Measurements from ENCODE around the gene PAX6. TPM values are rescaled to one million over a fixed set of nuclear protein-coding genes. Genes with fewer than 3 reads are reported as not detected.

Gene PAX6
- total RNA-seq, 2 donors from 2014 or later: 0.68 TPM; not detected in 1

DNA sequence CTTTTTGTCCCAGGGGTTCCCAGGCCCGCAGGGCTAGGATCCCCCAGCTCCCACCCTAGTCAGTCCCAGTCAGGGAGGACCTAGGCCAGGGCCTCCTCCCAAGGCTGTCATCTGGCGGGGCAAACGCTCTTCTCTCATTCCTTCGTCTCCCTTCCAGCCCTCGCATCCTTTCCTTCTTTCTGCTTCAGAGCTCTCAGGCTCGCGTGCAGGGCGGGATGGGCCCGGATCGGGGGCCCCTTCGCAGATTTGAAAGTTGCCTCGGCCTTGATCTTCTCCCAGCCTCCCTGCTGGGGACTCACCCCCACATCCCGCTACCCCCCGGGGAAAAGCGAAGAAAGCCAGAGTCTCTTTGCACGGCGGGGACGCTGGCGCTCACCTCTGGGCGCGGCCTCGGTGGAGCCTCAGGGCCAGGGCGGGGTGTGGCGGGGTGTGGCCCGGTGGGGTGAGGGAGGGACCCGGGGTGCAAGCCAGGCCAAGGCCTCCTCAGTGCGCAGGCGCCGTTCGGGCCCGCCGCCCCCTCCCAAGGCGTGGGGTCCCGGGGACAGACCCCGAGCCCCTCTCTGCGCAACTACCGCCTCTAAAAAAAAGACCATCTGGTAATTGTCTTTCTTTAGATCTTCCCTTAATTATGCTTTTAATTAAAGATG is 14.8 kb upstream of the PAX6 start:
- Histone ChIP-seq H3K4me3 (no peak overlapping the region), H3K36me3 (no peaks in the 10 kb centered on the region), H3K4me1 (ENCODE audit: control insufficient read depth in 1 of 2, low read depth in 2 of 2) (peaks cover 0 to 18% of the 10 kb centered on the region in 2 donors), H3K27me3 (replicated peaks; ENCODE audit: insufficient read depth) (peaks cover 28% of the 10 kb centered on the region), H3K27ac (no peak overlapping the region), H3K9me3 (no peaks in the 10 kb centered on the region)
- TF ChIP-seq, protein P1, sequence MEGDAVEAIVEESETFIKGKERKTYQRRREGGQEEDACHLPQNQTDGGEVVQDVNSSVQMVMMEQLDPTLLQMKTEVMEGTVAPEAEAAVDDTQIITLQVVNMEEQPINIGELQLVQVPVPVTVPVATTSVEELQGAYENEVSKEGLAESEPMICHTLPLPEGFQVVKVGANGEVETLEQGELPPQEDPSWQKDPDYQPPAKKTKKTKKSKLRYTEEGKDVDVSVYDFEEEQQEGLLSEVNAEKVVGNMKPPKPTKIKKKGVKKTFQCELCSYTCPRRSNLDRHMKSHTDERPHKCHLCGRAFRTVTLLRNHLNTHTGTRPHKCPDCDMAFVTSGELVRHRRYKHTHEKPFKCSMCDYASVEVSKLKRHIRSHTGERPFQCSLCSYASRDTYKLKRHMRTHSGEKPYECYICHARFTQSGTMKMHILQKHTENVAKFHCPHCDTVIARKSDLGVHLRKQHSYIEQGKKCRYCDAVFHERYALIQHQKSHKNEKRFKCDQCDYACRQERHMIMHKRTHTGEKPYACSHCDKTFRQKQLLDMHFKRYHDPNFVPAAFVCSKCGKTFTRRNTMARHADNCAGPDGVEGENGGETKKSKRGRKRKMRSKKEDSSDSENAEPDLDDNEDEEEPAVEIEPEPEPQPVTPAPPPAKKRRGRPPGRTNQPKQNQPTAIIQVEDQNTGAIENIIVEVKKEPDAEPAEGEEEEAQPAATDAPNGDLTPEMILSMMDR (IDR thresholded peaks at IDR 0.05): no peak
- DNase-seq (ENCODE audit: low spot score): no peak
- ATAC-seq (ENCODE audit: insufficient number of reproducible peaks, low FRiP score, low read depth): no peak

DNA sequence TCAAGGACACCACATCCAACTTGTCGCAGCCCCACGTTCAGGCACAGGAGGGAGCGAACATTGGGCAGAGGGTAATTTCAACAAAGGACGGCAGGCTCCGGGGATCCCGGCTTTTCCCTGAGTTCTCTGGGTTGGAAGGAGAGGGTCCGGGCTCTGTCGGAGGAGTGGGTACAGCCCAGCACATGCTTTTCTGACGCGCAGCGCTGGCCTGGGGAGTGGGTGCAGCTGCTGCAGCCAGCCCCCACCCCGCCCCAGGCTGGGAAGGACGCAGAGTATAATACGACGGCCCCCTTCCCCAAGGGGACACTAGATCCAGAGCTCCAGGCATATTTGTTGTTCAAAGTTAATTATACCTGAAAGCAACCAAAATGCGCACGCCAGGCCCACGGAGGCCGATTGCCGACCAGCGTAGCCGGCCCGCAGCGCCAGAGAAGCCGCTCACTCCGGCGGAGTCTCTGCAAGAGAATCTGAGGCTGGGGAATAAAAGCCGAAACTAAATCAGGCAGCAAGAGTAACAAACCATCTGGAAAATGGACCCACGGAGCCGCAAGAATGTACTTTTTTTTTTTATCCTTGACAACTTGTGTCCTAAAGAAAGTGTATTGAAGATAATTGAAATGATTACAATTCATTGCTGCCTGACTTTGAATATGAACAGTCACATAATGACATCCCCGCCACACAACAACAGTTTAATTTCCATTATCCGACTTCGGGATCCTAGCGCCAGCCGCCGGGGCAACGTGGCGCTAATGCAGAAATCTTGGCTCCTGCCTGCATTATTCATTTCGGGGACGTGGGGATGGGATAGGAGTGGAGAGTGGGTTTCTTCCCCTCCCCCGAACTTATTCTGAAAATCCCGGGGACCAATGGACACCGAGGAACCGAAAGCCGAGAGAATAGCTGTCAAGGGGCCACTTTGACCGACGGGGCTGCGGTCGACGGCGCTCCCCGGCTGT is 14.0 kb upstream of the PAX6 start:
- no peak overlapping the region for H3K27ac ChIP-seq
- H3K9me3 ChIP-seq: no peaks in the 10 kb centered on the region
- DNase-seq (ENCODE audit: low spot score) (no peak), ATAC-seq (ENCODE audit: insufficient number of reproducible peaks, low FRiP score, low read depth) (no peak)
- H3K4me3 ChIP-seq: no peak overlapping the region
- H3K27me3 ChIP-seq (replicated peaks; ENCODE audit: insufficient read depth): peaks cover 32% of the 10 kb centered on the region
- H3K4me1 ChIP-seq (ENCODE audit: control insufficient read depth in 1 of 2, low read depth in 2 of 2): peaks cover 0 to 18% of the 10 kb centered on the region in 2 donors
- H3K36me3 ChIP-seq: no peaks in the 10 kb centered on the region
- TF ChIP-seq, protein P1 (IDR thresholded peaks at IDR 0.05): no peak

DNA sequence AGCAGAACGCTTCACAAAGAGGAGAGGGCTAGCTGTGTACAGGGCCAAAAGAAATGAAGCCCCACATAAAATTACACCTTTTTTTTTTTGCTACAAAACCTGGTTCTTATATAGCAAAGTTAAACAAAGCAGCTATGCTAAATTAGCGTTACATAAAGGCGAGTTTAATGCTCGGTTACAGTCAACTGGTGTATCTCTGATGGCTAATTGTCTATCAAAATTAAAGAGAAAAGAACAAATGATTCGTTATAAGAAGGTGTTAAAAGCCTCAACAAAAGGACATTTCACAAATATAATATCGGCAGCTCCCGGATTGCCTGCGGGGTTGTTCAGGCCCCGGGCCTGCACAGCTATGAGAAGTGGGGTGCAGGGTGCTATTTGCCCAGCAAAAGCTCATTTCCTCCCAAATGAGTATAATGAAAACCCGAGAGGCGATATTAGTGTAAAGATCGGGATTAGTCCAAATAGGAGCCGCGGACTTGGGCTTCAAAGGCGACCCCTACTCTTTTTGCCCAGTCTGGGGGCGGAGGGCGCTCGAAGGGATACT is 13.3 kb upstream of the PAX6 start:
- Histone ChIP-seq H3K27ac (no peak overlapping the region), H3K4me3 (no peak overlapping the region), H3K27me3 (replicated peaks; ENCODE audit: insufficient read depth) (peaks cover 39% of the 10 kb centered on the region), H3K36me3 (no peaks in the 10 kb centered on the region), H3K4me1 (ENCODE audit: control insufficient read depth in 1 of 2, low read depth in 2 of 2) (peaks cover 0 to 18% of the 10 kb centered on the region in 2 donors), H3K9me3 (no peaks in the 10 kb centered on the region)
- no peak for ATAC-seq (ENCODE audit: insufficient number of reproducible peaks, low FRiP score, low read depth)
- DNase-seq (ENCODE audit: low spot score): no peak
- TF ChIP-seq, protein P1 (IDR thresholded peaks at IDR 0.05): no peak

DNA sequence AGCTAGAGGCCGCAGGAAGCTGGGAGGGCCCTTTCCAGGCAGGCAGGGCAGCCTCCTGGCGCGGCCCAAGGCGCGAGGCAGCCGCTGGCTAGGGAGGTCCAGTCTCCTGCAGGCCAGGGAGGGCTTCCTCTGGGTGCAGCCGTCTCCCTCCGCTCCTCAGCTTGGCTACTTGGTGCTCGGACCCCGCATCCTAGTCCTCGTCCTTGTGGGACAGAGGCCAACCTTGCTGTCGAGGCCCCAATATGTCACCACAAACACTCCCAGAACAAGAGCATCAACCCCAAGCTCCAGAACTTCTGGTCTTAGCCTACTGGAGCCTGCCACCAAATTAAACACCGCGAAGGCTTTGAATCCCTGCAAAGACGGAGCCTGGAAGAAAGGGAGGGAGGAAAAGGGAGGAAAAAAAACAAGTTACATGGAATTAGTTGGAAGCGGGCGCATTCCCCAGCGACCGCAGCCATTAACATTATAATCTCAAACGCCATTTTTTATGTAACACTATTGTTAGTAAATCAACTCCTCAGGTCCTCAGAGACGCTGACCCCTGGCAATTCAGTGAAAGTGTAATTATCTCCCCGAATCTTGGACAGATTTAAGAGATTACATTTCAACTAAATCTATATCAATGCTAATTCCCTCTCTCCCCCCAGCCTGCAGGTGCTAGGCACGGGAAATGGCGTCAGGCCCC is 12.7 kb upstream of the PAX6 start:
- Histone ChIP-seq H3K27ac (no peak overlapping the region), H3K4me3 (no peak overlapping the region), H3K4me1 (ENCODE audit: control insufficient read depth in 1 of 2, low read depth in 2 of 2) (peaks cover 0 to 18% of the 10 kb centered on the region in 2 donors), H3K9me3 (no peaks in the 10 kb centered on the region), H3K36me3 (no peaks in the 10 kb centered on the region), H3K27me3 (replicated peaks; ENCODE audit: insufficient read depth) (peaks cover 41% of the 10 kb centered on the region)
- TF ChIP-seq, protein P1 (IDR thresholded peaks at IDR 0.05): no peak
- ATAC-seq (ENCODE audit: insufficient number of reproducible peaks, low FRiP score, low read depth) (no peak), DNase-seq (ENCODE audit: low spot score) (no peak)
